Upper lobe of left lung (tissue), 4 donors: ENCODE results near the gene GJA5.

ENCODE experiments used
- POLR2A ChIP-seq, 4 donors: fragments of 450-650 bp; IDR thresholded peaks; one replicate each; pipeline ENCODE4 v1.5.1; 2016 to 2017; ENCODE audit warnings: antibody characterized with exemption in 4 of 4, mild to moderate bottlenecking in 2 of 4
- TF ChIP-seq, protein P1 (sequence below), 6 experiments: fragments of 450-650 bp in 4 of 6; fragments of 200-600 bp in 2 of 6; sonication (generic) in 2 of 6; IDR thresholded peaks; one replicate each; pipeline ENCODE4 v1.5.1; 2016 to 2019; ENCODE audit warnings: antibody characterized with exemption in 6 of 6

DNA sequence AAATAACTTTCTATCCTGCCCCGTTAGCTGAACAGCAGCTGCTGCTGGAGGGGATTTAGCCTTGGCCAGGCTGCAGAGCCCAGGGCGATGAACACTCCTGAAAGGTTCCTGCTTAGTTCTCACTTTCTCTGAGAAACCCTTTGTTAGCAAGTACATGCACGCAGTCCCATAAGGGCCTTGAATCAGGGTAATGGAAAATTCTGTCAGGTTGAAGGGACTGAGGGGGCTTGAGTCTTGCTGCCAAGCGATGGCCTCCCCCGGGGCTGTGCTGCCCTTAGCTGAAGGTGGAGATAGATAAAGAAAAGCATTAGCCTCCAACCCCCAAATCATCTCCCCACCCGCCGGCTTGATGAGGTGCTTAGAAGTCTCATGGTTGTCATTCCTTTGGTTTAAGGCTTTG, 7.9 kb downstream of the GJA5 start:
- TF ChIP-seq, protein P1, sequence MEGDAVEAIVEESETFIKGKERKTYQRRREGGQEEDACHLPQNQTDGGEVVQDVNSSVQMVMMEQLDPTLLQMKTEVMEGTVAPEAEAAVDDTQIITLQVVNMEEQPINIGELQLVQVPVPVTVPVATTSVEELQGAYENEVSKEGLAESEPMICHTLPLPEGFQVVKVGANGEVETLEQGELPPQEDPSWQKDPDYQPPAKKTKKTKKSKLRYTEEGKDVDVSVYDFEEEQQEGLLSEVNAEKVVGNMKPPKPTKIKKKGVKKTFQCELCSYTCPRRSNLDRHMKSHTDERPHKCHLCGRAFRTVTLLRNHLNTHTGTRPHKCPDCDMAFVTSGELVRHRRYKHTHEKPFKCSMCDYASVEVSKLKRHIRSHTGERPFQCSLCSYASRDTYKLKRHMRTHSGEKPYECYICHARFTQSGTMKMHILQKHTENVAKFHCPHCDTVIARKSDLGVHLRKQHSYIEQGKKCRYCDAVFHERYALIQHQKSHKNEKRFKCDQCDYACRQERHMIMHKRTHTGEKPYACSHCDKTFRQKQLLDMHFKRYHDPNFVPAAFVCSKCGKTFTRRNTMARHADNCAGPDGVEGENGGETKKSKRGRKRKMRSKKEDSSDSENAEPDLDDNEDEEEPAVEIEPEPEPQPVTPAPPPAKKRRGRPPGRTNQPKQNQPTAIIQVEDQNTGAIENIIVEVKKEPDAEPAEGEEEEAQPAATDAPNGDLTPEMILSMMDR (IDR thresholded peaks at IDR 0.05): no peak
- no peak for TF ChIP-seq POLR2A (IDR thresholded peaks at IDR 0.05)
